ENCODE measurements around the gene BCL6. TPM values are rescaled to one million over a fixed set of nuclear protein-coding genes. Genes with fewer than 3 reads are reported as not detected.

BCL6 gene
- total and polyA plus RNA-seq, 3 experiments from 2014 or later: 1.8 to 17.2 (median 17.1) TPM

- Mint-ChIP-seq H3K4me1 (no peaks in the 10 kb centered on the region), H3K27ac (no peak overlapping the region), H3K36me3 (peaks cover 6 to 98% (median 48%) of the 10 kb centered on the region in 3 donors), H3K9me3 (no peaks in the 10 kb centered on the region), H3K4me3 (no peak overlapping the region), H3K27me3 (no peaks in the 10 kb centered on the region)
- CTCF ChIA-PET: interaction anchor here (0.6 to 2.7 kb wide), 3 partner anchors 11 to 1227 kb away, joined by 3 to 16 read pairs (median 3); no protein-coding TSS in a partner anchor
- Histone ChIP-seq H3K36me3 (ENCODE audit: insufficient read depth, low read length) (peaks cover 48% of the 10 kb centered on the region), H3K27me3 (ENCODE audit: insufficient read depth, low read length, poor library complexity, severe bottlenecking) (no peaks in the 10 kb centered on the region), H3K27ac (ENCODE audit: low read depth, low read length) (no peak overlapping the region), H3K4me3 (ENCODE audit: low read length) (no peak overlapping the region), H3K4me1 (ENCODE audit: insufficient read depth, low read length) (no peaks in the 10 kb centered on the region), H3K9me3 (ENCODE audit: low read length) (no peaks in the 10 kb centered on the region)
- DNase-seq: no peak
- POLR2A ChIA-PET: no interaction called here
Observed at GRCh38 chr3:187726564-187726963, 18.7 kb downstream of the BCL6 start.

GRCh38 chr3:187725653-187726370 is 19.5 kb downstream of the BCL6 start:
- H3K4me1 ChIP-seq (ENCODE audit: insufficient read depth, low read length): no peaks in the 10 kb centered on the region
- no peak overlapping the region for H3K4me3 ChIP-seq (ENCODE audit: low read length)
- H3K36me3 ChIP-seq (ENCODE audit: insufficient read depth, low read length): peaks cover 48% of the 10 kb centered on the region
- Mint-ChIP-seq H3K27ac (peak overlapping the region in 1 of 8 donors; percentile 63), H3K4me1 (no peaks in the 10 kb centered on the region), H3K36me3 (peaks cover 6 to 97% (median 46%) of the 10 kb centered on the region in 3 donors), H3K9me3 (no peaks in the 10 kb centered on the region), H3K4me3 (no peak overlapping the region), H3K27me3 (no peaks in the 10 kb centered on the region)
- H3K27me3 ChIP-seq (ENCODE audit: insufficient read depth, low read length, poor library complexity, severe bottlenecking): no peaks in the 10 kb centered on the region
- no peak for DNase-seq
- CTCF ChIA-PET: interaction anchor here (1.0 to 2.7 kb wide), 2 partner anchors 11 to 14 kb away, joined by 3 to 16 read pairs; no protein-coding TSS in a partner anchor
- H3K27ac ChIP-seq (ENCODE audit: low read depth, low read length): no peak overlapping the region
- no peaks in the 10 kb centered on the region for H3K9me3 ChIP-seq (ENCODE audit: low read length)
- POLR2A ChIA-PET: no interaction called here

GRCh38 chr3:187725224-187725623 is 20.0 kb downstream of the BCL6 start:
- Mint-ChIP-seq H3K27me3 (no peaks in the 10 kb centered on the region), H3K27ac (peak overlapping the region in 2 of 8 donors; percentile 63 to 68), H3K36me3 (peaks cover 6 to 96% (median 46%) of the 10 kb centered on the region in 3 donors), H3K4me1 (no peaks in the 10 kb centered on the region), H3K4me3 (no peak overlapping the region), H3K9me3 (no peaks in the 10 kb centered on the region)
- H3K27me3 ChIP-seq (ENCODE audit: insufficient read depth, low read length, poor library complexity, severe bottlenecking): no peaks in the 10 kb centered on the region
- no peak overlapping the region for H3K4me3 ChIP-seq (ENCODE audit: low read length)
- ChIA-PET CTCF (no interaction called here), POLR2A (no interaction called here)
- no peak for DNase-seq
- no peaks in the 10 kb centered on the region for H3K4me1 ChIP-seq (ENCODE audit: insufficient read depth, low read length)
- H3K9me3 ChIP-seq (ENCODE audit: low read length): no peaks in the 10 kb centered on the region
- H3K36me3 ChIP-seq (ENCODE audit: insufficient read depth, low read length): peaks cover 48% of the 10 kb centered on the region
- no peak overlapping the region for H3K27ac ChIP-seq (ENCODE audit: low read depth, low read length)

GRCh38 chr3:187722206-187722612 is 23.1 kb downstream of the BCL6 start:
- Mint-ChIP-seq H3K4me1 (no peaks in the 10 kb centered on the region), H3K27me3 (no peaks in the 10 kb centered on the region), H3K27ac (peak overlapping the region in 1 of 8 donors; percentile 77), H3K9me3 (no peaks in the 10 kb centered on the region), H3K36me3 (peaks cover 6 to 68% (median 31%) of the 10 kb centered on the region in 3 donors), H3K4me3 (no peak overlapping the region)
- Histone ChIP-seq H3K36me3 (ENCODE audit: insufficient read depth, low read length) (peaks cover 27% of the 10 kb centered on the region), H3K9me3 (ENCODE audit: low read length) (no peaks in the 10 kb centered on the region), H3K4me3 (ENCODE audit: low read length) (no peak overlapping the region), H3K4me1 (ENCODE audit: insufficient read depth, low read length) (no peaks in the 10 kb centered on the region), H3K27me3 (ENCODE audit: insufficient read depth, low read length, poor library complexity, severe bottlenecking) (no peaks in the 10 kb centered on the region), H3K27ac (ENCODE audit: low read depth, low read length) (no peak overlapping the region)
- CTCF ChIA-PET: interaction anchor here (0.8 to 0.9 kb wide), 2 partner anchors 19 to 403 kb away, joined by 3 read pairs; no protein-coding TSS in a partner anchor
- no peak for DNase-seq
- POLR2A ChIA-PET: no interaction called here

GRCh38 chr3:187721055-187721454 is 24.2 kb downstream of the BCL6 start:
- no peaks in the 10 kb centered on the region for H3K4me1 Mint-ChIP-seq

GRCh38 chr3:187720337-187720670 is 25.0 kb downstream of the BCL6 start:
- Mint-ChIP-seq H3K27me3 (no peaks in the 10 kb centered on the region), H3K36me3 (peaks cover 6 to 49% (median 22%) of the 10 kb centered on the region in 3 donors)

More at GRCh38 chr3:187721055-187721454, 24.2 kb downstream of the BCL6 start:
- Histone ChIP-seq H3K36me3 (ENCODE audit: insufficient read depth, low read length) (peaks cover 18% of the 10 kb centered on the region), H3K9me3 (ENCODE audit: low read length) (no peaks in the 10 kb centered on the region), H3K4me3 (ENCODE audit: low read length) (no peak overlapping the region), H3K27me3 (ENCODE audit: insufficient read depth, low read length, poor library complexity, severe bottlenecking) (no peaks in the 10 kb centered on the region), H3K4me1 (ENCODE audit: insufficient read depth, low read length) (no peaks in the 10 kb centered on the region), H3K27ac (ENCODE audit: low read depth, low read length) (no peak overlapping the region)
- ChIA-PET CTCF (interaction anchor here (1.7 to 3.4 kb wide), 2 partner anchors 19 to 402 kb away, joined by 14 to 16 read pairs; no protein-coding TSS in a partner anchor), POLR2A (no interaction called here)
- no peak overlapping the region for H3K27ac Mint-ChIP-seq
- H3K9me3 Mint-ChIP-seq: no peaks in the 10 kb centered on the region
- H3K27me3 Mint-ChIP-seq: no peaks in the 10 kb centered on the region
- H3K36me3 Mint-ChIP-seq: peaks cover 6 to 56% (median 24%) of the 10 kb centered on the region in 3 donors
- DNase-seq: no peak
- no peak overlapping the region for H3K4me3 Mint-ChIP-seq

GRCh38 chr3:187719628-187720336 is 25.5 kb downstream of the BCL6 start:
- ChIA-PET POLR2A (no interaction called here), CTCF (interaction anchor here (0.5 to 3.4 kb wide), 4 partner anchors 20 to 1177 kb away, joined by 3 to 16 read pairs (median 9); no protein-coding TSS in a partner anchor)
- H3K4me3 ChIP-seq (ENCODE audit: low read length): no peak overlapping the region
- Mint-ChIP-seq H3K9me3 (no peaks in the 10 kb centered on the region), H3K27ac (no peak overlapping the region), H3K4me1 (no peaks in the 10 kb centered on the region), H3K36me3 (peaks cover 6 to 43% (median 19%) of the 10 kb centered on the region in 3 donors), H3K27me3 (no peaks in the 10 kb centered on the region), H3K4me3 (no peak overlapping the region)
- H3K9me3 ChIP-seq (ENCODE audit: low read length): no peaks in the 10 kb centered on the region
- H3K36me3 ChIP-seq (ENCODE audit: insufficient read depth, low read length): peaks cover 12% of the 10 kb centered on the region
- no peak overlapping the region for H3K27ac ChIP-seq (ENCODE audit: low read depth, low read length)
- no peaks in the 10 kb centered on the region for H3K27me3 ChIP-seq (ENCODE audit: insufficient read depth, low read length, poor library complexity, severe bottlenecking)
- no peaks in the 10 kb centered on the region for H3K4me1 ChIP-seq (ENCODE audit: insufficient read depth, low read length)
- DNase-seq: no peak

More at GRCh38 chr3:187720337-187720670, 25.0 kb downstream of the BCL6 start:
- peak overlapping the region in 2 of 8 donors; percentile 4 to 42 for H3K27ac Mint-ChIP-seq
- no peak overlapping the region for H3K4me3 ChIP-seq (ENCODE audit: low read length)
- H3K36me3 ChIP-seq (ENCODE audit: insufficient read depth, low read length): peaks cover 12% of the 10 kb centered on the region
- no peaks in the 10 kb centered on the region for H3K4me1 Mint-ChIP-seq
- no peaks in the 10 kb centered on the region for H3K9me3 ChIP-seq (ENCODE audit: low read length)
- H3K4me1 ChIP-seq (ENCODE audit: insufficient read depth, low read length): no peaks in the 10 kb centered on the region
- no peak for DNase-seq
- no peaks in the 10 kb centered on the region for H3K27me3 ChIP-seq (ENCODE audit: insufficient read depth, low read length, poor library complexity, severe bottlenecking)
- no peak overlapping the region for H3K27ac ChIP-seq (ENCODE audit: low read depth, low read length)
- H3K4me3 Mint-ChIP-seq: no peak overlapping the region
- H3K9me3 Mint-ChIP-seq: no peaks in the 10 kb centered on the region
- CTCF ChIA-PET: interaction anchor here (0.5 to 3.4 kb wide), 3 partner anchors 20 to 401 kb away, joined by 3 to 16 read pairs (median 14); no protein-coding TSS in a partner anchor
- POLR2A ChIA-PET: no interaction called here

GRCh38 chr3:187718802-187719201 is 26.5 kb downstream of the BCL6 start:
- Mint-ChIP-seq H3K27me3 (no peaks in the 10 kb centered on the region), H3K4me1 (peaks cover 9% of the 10 kb centered on the region in 3 donors), H3K36me3 (peaks cover 6 to 34% (median 12%) of the 10 kb centered on the region in 3 donors), H3K9me3 (no peaks in the 10 kb centered on the region), H3K27ac (no peak overlapping the region), H3K4me3 (no peak overlapping the region)
- no peak overlapping the region for H3K27ac ChIP-seq (ENCODE audit: low read depth, low read length)
- no peaks in the 10 kb centered on the region for H3K27me3 ChIP-seq (ENCODE audit: insufficient read depth, low read length, poor library complexity, severe bottlenecking)
- peaks cover 9% of the 10 kb centered on the region for H3K36me3 ChIP-seq (ENCODE audit: insufficient read depth, low read length)
- ChIA-PET CTCF (interaction anchor here (1.1 to 3.4 kb wide), 2 partner anchors 21 to 401 kb away, joined by 3 to 16 read pairs; no protein-coding TSS in a partner anchor), POLR2A (interaction anchor here (0.5 kb wide), 1 partner anchor 27 kb away, joined by 3 read pairs; the partner anchor contains the start of gene BCL6)
- H3K4me1 ChIP-seq (ENCODE audit: insufficient read depth, low read length): peaks cover 5% of the 10 kb centered on the region
- DNase-seq: no peak
- H3K4me3 ChIP-seq (ENCODE audit: low read length): no peak overlapping the region
- no peaks in the 10 kb centered on the region for H3K9me3 ChIP-seq (ENCODE audit: low read length)

Measured in CD8-positive, alpha-beta memory T cell (primary cell).